Right lobe of liver (tissue), 6 donors: ENCODE data around the gene YIPF5. TPM values are rescaled to one million over a fixed set of nuclear protein-coding genes. Genes with fewer than 3 reads are reported as not detected.

Experiments used
- ATAC-seq, 4 donors: fragments of 200-7000 bp; cut with Tn5 transposase; one replicate each; pipeline ENCODE4 v1.9.1; 2020; ENCODE audit warnings: mild to moderate bottlenecking in 4 of 4, moderate library complexity in 4 of 4
- DNase-seq, 3 donors: peaks; one replicate each; pipeline ENCODE4 v3.0.0-alpha.2; 2020
- H3K27ac ChIP-seq, 3 donors: fragments of 200-600 bp; one replicate each; pipeline ENCODE4 v1.8.0; 2022
- H3K27me3 ChIP-seq, 2 donors: fragments of 200-600 bp; one replicate each; pipeline ENCODE4 v1.8.0; 2022
- H3K36me3 ChIP-seq, 4 donors: fragments of 200-600 bp; sonication (generic) in 1 of 4; one replicate each; pipeline versions ENCODE4 v1.5.1 to v1.8.0; 2017 to 2022; ENCODE audit warnings: control low read depth in 1 of 4
- H3K4me1 ChIP-seq, 4 donors: fragments of 200-600 bp; sonication (generic) in 1 of 4; one replicate each; pipeline versions ENCODE4 v1.5.1 to v1.8.0; 2017 to 2022; ENCODE audit warnings: control low read depth in 1 of 4
- H3K4me3 ChIP-seq, 3 donors: fragments of 200-600 bp; one replicate each; pipeline ENCODE4 v1.8.0; 2022
- H3K9me3 ChIP-seq, 4 donors: fragments of 200-600 bp; sonication (generic) in 1 of 4; one replicate each; pipeline versions ENCODE4 v1.5.1 to v1.8.0; 2017 to 2022; ENCODE audit warnings: control low read depth in 1 of 4
- CTCF ChIP-seq, 4 donors: fragments of 200-600 bp in 3 of 4; fragments of 450-650 bp in 1 of 4; IDR thresholded peaks; one replicate each; pipeline versions ENCODE4 v1.5.1 to v1.8.0; 2016 to 2022; ENCODE audit warnings: antibody characterized with exemption in 4 of 4, mild to moderate bottlenecking in 2 of 4
- POLR2A ChIP-seq: fragments of 450-650 bp; IDR thresholded peaks from one replicate; pipeline ENCODE4 v1.6.1; 2017; ENCODE audit warnings: antibody characterized with exemption, mild to moderate bottlenecking
- WGBS: methylation state at CpG from one replicate; pipeline ENCODE4 v1.1.6; 2018; ENCODE audit warnings: low coverage, low lambda C conversion rate; ENCODE audit not compliant: insufficient coverage; ENCODE audit errors: missing lambda C conversion rate; 5-methylcytosine and 5-hydroxymethylcytosine counted together
- intact Hi-C, 2 donors: fragments of 100-400 bp; cut with DNase I; formaldehyde crosslinking; loops; one replicate each; pipeline versions ENCODE4 v1.11.2 to v1.14.1; 2022
- small RNA-seq, 2 experiments: library from RNA; depleted of rRNA; stranded (forward); fragments of <200 nt; gene quantifications; one replicate each; pipeline ENCODE3, GENCODE V24; 2016
- total RNA-seq, 6 experiments: library from RNA; depleted of rRNA in 2 of 6; stranded (reverse); fragments of >200 nt in 2 of 6; fragmentation: NEBNext Ultra II Directional in 3 of 6; extraction: Animal tissue kit (Norgen Biotek cat#: 25700) in 3 of 6; gene quantifications; one replicate each; pipeline versions ENCODE4 v1.1.0 to v1.2.4, GENCODE V29; 2016 to 2023
- donor health status: DM: no; HTN: yes; CAD: no.
- donor health status: DM: no; HTN: no; CAD: no.
- donor health status: DM: no; HTN: no; CAD: no.
- donor health status: DM: no; HTN: yes; CAD: no.
- donor health status: DM: no; HTN: yes; CAD: no.

Gene YIPF5
- total RNA-seq, 6 experiments from 2014 or later, result 21.6 to 28.1 (median 23.7) TPM

- Histone ChIP-seq H3K36me3 (no peaks in the 10 kb centered on the region), H3K27me3 (no peaks in the 10 kb centered on the region), H3K4me1 (no peaks in the 10 kb centered on the region), H3K4me3 (no peak overlapping the region), H3K9me3 (no peaks in the 10 kb centered on the region), H3K27ac (no peak overlapping the region)
- WGBS, result 18% methylated on average over 1 of the region's 1 CpG
- intact Hi-C loops, result no loop called here
- no peak for TF ChIP-seq POLR2A
- TF ChIP-seq CTCF (IDR thresholded peaks at IDR 0.05), result no peak
- ATAC-seq (no peak), DNase-seq (no peak)
Observed at GRCh38 chr5:144114571-144114970, 55.9 kb downstream of the YIPF5 start.

Small RNA genes lying within 50 kb of the gene (small RNA-seq; reads per million reads assigned to genes)
- gene RN7SL87P, result 0 to 0.29 reads per million in 2 experiments

Other genes starting within 250 kb of the YIPF5 start
- under 1 TPM in 3 of 6 experiments, not detected in 3; under 0.01 to 0.02 (median 0.02) TPM for gene KCTD16, start 214 bp upstream of the YIPF5 start, total RNA-seq